ENCODE data around the gene EDRF1.

Gene EDRF1

DNA sequence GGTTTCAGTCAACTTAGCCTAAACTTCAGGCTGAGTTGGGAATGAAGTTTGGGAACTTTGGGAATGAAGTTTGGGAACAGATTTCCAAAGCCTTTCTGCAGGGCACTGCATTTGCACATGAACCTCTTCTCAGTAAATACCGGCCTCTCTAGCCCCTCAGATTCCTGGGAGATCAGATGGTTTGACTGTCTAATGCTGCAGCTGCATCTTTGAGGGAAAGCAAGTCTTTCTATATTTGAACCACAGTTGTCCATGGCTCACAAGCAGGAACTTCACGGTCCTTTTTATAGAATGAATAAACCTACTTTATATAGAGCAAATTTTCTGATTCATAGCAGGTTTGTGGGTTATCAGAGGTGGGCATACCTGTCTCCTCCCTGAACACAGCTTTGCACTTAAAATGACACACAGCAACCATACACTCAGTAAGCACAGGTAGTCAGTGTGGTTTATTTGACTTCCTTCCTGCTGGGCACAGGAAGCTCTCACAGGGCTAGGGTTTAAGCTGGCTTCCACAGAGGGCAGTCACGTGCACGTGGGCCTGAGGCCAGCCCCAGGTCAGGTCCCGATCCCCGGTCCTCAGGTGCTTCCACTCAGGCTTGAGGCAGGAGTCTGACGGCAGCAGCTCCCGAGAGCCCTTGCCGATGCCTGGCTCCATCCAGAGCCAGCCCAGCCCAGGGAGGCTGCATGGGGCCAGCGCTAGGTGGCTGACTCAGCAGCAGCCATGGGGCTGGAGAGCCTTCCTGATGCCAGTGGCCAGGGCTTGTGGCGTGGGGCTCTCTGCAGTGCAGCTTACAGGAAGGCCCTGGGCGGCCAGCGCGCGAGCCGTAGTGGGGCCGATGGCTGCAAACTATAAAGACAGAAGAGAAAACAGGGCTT lies 68.9 kb downstream of the EDRF1 start:
- DNase-seq (ENCODE audit: low spot score) = no peak

DNA sequence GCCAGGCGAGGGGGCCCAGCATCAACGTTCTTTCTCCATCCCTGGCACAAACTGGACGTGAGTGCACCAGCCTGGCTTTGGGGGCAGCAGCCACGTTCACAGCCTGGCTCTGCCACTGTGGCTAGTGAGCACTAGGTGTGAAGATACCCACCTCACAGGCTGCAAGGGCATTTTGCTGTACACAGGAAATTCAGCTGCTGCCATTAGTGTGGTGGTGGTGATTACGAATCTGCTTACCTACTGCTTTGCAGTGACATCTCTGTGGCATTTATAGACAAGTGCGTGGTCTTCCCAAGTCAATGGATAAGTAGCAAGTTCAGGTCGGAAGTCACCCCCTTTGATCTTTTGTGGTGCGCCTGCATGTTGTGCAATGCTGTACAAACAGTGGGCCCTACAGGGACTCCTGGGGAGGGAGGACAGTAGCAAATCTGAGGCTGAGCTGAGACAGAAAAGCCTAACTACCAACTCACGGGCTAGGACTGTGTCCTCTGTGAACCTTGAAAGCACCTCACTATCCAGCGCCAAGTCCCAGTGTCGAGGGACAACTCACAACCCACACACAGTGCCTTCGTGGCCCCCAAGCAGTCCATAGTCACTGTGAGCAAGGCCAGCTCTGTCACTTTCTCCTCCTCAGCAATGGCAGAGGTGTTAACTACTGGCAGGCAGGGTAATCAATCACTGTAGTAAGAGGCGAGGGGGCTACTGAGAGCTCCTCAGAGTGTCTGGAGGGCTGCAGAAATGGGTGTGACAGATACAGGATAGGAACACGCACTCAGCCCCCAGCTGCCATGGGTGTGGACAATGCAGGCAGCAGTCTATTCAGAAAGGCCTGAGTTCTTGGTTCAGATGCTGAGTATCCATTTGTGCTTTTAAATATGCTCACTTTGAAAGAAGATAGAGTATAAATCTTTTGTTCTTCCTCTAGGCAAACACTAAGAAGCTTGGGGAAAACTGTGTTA lies 73.1 kb downstream of the EDRF1 start:
- peak; percentile 51 for DNase-seq (ENCODE audit: low spot score)

DNA sequence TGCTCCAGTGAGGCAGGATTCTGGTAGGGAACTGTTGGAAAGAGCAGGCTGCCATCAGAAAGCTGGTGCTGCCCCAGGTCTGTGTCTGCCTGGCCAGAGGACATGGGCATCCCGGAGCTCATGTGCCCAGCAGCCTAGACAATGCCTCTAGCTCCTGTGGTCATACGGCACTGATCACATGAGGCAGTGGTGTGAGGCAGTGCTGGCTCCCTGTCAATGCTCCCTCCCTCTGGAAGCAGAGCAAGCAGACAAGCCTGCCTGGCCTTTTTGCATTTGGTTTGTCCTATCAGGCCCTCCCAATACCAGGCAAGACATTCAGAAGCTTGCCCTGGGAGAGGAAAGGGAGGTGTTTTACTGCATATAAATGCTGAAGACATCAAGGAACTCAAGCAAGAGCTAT lies 75.6 kb downstream of the EDRF1 start:
- no peak for DNase-seq (ENCODE audit: low spot score)

DNA sequence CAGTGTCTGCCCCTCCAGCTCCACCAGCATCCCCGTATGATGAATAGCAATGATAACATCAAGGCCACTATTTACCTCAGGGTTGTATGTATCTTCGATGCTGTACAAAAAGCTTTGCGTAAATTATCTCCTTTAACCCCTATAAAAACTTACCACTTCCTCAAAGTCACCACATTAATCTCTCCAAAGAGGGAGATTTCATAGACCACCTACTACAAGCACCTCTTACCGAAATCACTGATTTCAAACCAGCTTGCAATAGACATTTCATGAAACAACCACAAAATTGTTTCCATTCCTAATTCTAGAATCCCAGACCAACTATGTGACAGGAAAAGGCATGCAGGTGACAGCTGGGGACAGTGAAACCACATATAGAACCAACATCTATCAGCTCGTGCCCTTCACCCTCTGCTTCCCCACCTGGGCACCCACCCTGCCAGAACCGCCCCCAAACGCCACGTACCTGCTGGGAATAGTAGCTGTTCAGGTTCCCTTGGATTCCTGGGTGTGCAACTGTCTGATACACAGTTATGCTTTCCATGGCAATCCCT lies 76.2 kb downstream of the EDRF1 start:
- no peak for DNase-seq (ENCODE audit: low spot score)

DNA sequence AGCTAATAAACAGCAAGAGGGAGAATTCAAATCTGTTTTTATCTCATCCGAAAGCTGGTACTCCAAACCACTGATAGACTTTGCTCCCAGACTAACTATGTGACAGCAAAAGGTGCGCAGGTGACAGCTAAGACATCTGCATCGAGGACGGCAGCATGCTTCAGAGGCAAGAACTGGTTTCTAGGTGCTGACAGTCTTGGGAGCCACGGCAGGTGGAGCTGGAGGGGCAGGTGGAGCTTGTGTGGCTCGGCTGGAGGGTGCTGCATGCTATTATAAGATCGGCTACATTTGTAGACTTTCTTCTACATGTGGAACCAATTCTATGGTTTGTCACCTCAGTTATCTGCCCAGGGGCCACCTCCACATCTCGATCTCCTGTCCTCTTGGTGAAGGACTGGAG lies 77.9 kb downstream of the EDRF1 start:
- DNase-seq (ENCODE audit: low spot score) = no peak

DNA sequence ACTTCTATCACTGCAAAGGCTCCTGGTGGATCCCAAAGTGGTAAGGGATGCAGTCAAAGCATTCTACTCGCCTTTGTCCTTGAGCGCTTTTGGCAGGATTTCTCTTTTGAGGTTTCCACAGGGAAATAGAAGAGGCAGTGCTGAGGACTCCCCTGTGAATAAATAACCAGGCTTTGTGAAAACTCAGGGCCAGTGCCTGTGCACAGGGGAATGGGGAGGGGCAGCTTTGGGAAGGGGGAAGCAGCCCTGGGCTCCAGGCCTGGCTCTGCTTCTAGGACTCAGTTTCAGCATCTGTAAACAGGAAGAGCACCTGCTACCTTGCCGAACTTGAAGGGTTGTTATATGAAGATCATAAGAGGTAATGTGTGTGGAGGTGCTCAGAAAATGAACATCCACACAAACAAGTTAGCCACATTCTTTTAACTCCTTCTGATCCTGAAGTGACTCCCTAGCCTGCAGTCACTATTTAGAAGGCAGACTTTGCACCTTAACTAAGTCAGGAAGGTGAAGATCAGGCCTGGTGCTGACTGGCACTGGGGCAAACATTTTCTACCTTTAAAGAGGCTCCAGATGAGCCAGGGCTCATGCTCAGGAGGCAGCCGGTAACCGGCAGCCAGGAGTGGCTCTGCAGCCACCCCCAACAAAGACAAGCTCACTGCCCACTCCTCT lies 78.6 kb downstream of the EDRF1 start:
- no peak for DNase-seq (ENCODE audit: low spot score)

DNA sequence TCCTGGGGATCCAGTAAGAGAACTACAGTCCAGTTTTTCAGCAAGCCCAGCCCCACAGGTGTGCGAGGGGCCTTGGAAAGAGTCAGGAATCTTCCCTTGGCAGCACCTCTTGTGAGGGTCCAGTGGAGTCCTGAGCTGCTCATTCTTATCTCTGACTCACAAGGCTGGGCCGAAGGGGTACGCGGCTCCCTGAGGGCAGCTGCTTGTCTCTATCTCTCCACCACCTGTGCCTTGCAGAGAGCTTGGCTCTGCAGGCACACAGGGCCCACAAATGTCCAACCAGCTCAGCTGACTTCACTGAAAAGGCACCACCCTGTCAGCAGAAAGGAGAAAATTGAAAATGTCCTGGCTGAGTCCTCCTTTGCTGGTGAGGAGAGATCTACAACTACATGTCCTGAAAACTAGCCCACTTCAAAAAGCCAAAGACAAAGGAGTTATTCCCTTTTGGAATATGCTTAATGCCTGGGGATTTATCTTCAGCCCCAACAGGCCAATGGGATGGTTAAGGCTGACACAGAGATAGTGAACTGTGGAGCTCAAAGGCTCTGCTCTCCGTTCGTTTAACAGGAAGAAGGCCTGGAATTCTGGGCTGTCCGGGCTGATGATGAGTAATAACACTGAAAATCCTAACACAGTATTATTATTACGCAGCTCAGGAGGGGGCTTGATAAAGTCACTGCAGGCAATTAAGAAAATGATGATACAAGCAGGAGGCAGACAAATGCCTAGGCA lies 80.1 kb downstream of the EDRF1 start:
- DNase-seq (ENCODE audit: low spot score) = no peak

DNA sequence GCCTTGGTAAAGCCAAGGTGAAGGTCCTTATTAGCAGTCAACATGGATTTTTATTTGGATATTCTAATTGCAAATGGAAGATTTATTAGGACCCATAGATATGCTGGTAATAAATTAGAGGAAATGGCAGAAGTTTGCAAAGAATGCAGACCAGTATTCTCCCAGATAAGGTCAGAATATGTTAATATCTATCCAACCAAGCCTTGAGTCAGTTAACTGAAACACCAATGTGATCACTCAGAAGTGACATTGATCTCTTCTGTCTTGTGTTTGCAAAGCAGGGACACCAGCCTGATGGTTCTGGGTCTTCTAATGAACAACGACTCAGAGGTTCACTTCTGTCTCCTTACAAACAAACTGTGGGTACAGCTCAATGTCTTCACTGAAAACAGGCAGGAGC lies 82.1 kb downstream of the EDRF1 start:
- DNase-seq (ENCODE audit: low spot score) = no peak

DNA sequence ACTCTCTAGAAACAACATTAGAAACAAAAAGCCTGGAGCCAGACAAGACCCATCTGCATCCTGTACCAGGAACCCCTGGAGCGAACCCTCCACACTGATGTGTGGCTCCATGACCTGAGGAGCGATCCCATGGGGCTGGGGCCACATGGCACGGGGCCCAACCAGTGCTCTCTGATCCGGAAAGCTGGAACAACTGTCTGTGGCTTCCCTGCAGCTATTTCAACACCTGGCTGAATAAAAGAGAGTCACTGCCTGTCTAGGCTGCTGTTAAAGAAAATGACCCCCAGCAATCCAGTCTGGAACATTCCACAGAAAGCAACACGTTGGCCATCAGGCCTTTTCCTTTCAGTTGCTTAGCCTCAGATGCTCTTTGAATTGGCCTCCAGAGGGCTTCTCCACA lies 82.6 kb downstream of the EDRF1 start:
- DNase-seq (ENCODE audit: low spot score) = no peak

DNA sequence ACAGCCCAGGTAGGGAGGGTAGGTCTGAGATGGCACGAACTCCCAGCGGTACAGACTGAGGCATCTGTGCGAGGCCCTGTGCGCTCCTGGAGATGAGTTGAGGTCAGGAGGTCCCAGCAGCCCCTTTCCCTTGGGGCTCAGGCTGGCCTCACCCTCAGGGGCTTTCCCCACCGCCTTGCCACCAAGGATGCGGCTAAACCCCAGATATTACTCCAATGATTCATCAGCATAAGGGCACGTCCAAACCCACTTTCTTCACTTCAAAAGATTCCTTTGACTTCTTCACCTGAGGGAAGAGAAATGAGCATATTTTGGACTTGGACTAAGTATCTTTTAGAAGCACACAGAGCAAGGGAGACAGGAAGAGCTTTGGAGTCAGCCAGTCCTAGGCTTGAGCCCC lies 83.2 kb downstream of the EDRF1 start:
- DNase-seq (ENCODE audit: low spot score) = no peak

DNA sequence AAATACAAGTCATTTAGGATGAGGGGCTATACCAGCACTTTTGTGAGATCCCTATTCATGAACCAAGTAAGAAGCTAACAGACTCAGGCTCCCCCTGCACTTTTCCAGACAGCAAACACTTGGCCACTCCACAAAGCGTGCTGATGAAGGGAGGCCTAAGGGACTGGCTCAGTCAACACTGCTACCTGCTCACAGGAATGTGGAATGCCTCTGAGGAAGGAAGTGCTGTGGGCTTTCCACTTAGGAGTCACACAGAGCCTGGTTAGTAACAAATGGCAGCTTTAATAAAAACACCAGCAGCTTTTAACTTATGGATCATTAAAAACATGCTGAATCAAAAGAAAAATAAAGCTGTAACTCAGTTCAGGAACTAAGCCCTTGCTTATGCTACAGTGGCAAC lies 88.5 kb downstream of the EDRF1 start:
- no peak for DNase-seq (ENCODE audit: low spot score)

DNA sequence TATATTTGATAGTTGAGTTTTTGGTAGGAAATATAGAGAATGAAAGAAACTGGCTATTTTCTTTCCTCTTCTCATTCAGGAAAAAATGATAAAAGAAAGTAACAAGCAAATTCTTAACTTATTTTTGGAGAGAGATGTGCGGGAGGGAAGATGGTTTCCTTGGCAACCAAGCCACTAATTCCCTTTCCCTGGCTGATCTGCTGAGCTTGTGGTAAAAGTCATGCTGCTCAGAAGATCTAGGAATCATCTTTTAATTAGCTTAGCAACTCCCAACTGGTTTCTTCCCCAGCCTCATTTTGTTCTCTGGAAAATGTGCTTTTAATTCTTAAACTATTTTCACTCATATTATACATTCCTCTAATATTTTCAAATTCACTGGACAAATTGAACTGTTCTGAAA lies 91.7 kb downstream of the EDRF1 start:
- no peak for DNase-seq (ENCODE audit: low spot score)

DNA sequence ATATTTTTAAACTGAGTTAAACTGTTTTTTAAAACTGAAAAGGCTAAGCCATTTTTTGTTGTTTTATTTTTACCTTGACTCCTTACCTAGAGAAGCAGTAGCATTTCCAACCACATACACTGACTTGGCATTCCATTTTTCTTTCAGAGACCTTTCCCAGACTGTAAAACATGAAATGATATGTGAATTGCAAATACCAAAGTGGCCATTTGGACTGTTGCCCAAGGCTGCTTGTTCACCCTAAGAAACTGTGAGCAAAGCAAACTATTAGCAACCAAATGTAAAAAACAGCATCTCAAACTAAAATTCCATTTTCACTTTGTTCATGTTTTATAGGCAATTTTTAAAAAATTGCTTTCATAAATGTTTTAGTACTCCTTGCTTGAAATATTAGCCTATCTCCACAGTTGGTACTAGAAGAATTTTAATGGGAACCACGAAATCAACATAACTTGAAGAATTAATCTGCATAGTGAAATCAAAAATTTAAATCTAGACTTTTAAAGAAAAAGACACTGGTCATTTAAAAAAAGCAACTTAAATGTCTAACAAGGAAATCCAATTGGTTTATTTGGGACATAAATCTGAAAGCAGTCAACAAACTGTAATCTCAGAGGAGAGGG lies 92.7 kb downstream of the EDRF1 start:
- DNase-seq (ENCODE audit: low spot score) = no peak
